GM18517 (cell line): ENCODE measurements around the gene RBM28.

Experiments
- ATAC-seq: cut with Tn5 transposase; IDR thresholded peaks from one replicate; pipeline ENCODE4 v1.9.1; 2021; ENCODE audit warnings: mild to moderate bottlenecking, moderate library complexity; ENCODE audit not compliant: unreplicated experiment

RBM28 gene

GRCh38 chr7:128351296-128352152, 7.8 kb upstream of the RBM28 start:
- ATAC-seq = no peak

GRCh38 chr7:128350708-128351295, 7.1 kb upstream of the RBM28 start:
- ATAC-seq = no peak

GRCh38 chr7:128349466-128349825, 5.7 kb upstream of the RBM28 start:
- ATAC-seq = no peak

GRCh38 chr7:128347647-128348097, 4.0 kb upstream of the RBM28 start:
- no peak for ATAC-seq

- ATAC-seq = no peak
These were observed 695 bp upstream of the RBM28 start for GRCh38 chr7:128344431-128344774.

GRCh38 chr7:128341733-128342132, 2.0 kb downstream of the RBM28 start:
- no peak for ATAC-seq

- ATAC-seq = no peak
These were observed 8.0 kb downstream of the RBM28 start for GRCh38 chr7:128335730-128336129.

GRCh38 chr7:128324368-128324680, 19.4 kb downstream of the RBM28 start:
- ATAC-seq = no peak

- no peak for ATAC-seq
These were observed 20.0 kb downstream of the RBM28 start for GRCh38 chr7:128323459-128324367.

- no peak for ATAC-seq
These were observed 20.7 kb downstream of the RBM28 start for GRCh38 chr7:128323040-128323439.

GRCh38 chr7:128322040-128322643, 21.6 kb downstream of the RBM28 start:
- no peak for ATAC-seq

GRCh38 chr7:128321044-128321422, 22.7 kb downstream of the RBM28 start:
- no peak for ATAC-seq

- no peak for ATAC-seq
These were observed 25.0 kb downstream of the RBM28 start for GRCh38 chr7:128318691-128319090.

- ATAC-seq = no peak
These were observed 32.7 kb downstream of the RBM28 start for GRCh38 chr7:128311013-128311412.

- ATAC-seq = no peak
These were observed 33.2 kb downstream of the RBM28 start for GRCh38 chr7:128310499-128310898.

GRCh38 chr7:128309976-128310375, 33.7 kb downstream of the RBM28 start:
- no peak for ATAC-seq

- ATAC-seq = no peak
These were observed 34.6 kb downstream of the RBM28 start for GRCh38 chr7:128309124-128309523.

- ATAC-seq = no peak
These were observed 36.6 kb downstream of the RBM28 start for GRCh38 chr7:128307061-128307460.

GRCh38 chr7:128304212-128304611, 39.5 kb downstream of the RBM28 start:
- ATAC-seq = no peak

- no peak for ATAC-seq
These were observed 40.1 kb downstream of the RBM28 start for GRCh38 chr7:128303643-128304042.

GRCh38 chr7:128303133-128303532, 40.6 kb downstream of the RBM28 start:
- no peak for ATAC-seq
